Fibroblast of lung (primary cell): ENCODE data around the gene ZRSR2. TPM values are rescaled to one million over a fixed set of nuclear protein-coding genes. Genes with fewer than 3 reads are reported as not detected.

Source experiments
- DNase-seq, 2 donors: peaks; one replicate each; pipeline versions ENCODE4 v3.0.0 to v3.0.0-alpha.2; 2010; ENCODE audit warnings: low read depth in 2 of 2
- H2AFZ ChIP-seq: 2 replicates; pipeline ENCODE4 v1.5.1; 2012; ENCODE audit warnings: low read length, control low read depth, inconsistent platforms
- H3K27ac ChIP-seq: 2 replicates; pipeline ENCODE4 v1.5.1; 2011; ENCODE audit warnings: low read length, control low read depth; ENCODE audit not compliant: insufficient read depth
- H3K27me3 ChIP-seq: 2 replicates; pipeline ENCODE4 v1.5.1; 2011; ENCODE audit warnings: mild to moderate bottlenecking, low read length; ENCODE audit not compliant: control insufficient read depth, insufficient read depth
- H3K36me3 ChIP-seq: 2 replicates; pipeline ENCODE4 v1.5.1; 2011; ENCODE audit warnings: low read length; ENCODE audit not compliant: control insufficient read depth, insufficient read depth
- H3K4me1 ChIP-seq: 2 replicates; pipeline ENCODE4 v1.5.1; 2011; ENCODE audit warnings: low read length; ENCODE audit not compliant: control insufficient read depth, insufficient read depth; ENCODE audit errors: extremely low read depth
- H3K4me2 ChIP-seq: 2 replicates; pipeline ENCODE4 v1.5.1; 2011; ENCODE audit warnings: low read length, control low read depth; ENCODE audit not compliant: insufficient read depth; ENCODE audit errors: extremely low read depth
- H3K4me3 ChIP-seq, 4 experiments: fragments of 200-600 bp in 1 of 4; sonication (generic) in 1 of 4; replicated peaks in 1 of 4; 2 replicates each; pipeline ENCODE4 v1.5.1; 2011 to 2016; ENCODE audit warnings: low read length in 4 of 4, low read depth in 3 of 4, mild to moderate bottlenecking in 3 of 4, control low read depth in 2 of 4, inconsistent platforms in 1 of 4, mixed read lengths in 1 of 4; ENCODE audit not compliant: insufficient read depth in 1 of 4; ENCODE audit errors: control extremely low read depth in 1 of 4
- H3K79me2 ChIP-seq: 2 replicates; pipeline ENCODE4 v1.5.1; 2012; ENCODE audit warnings: mild to moderate bottlenecking, low read length, inconsistent platforms; ENCODE audit not compliant: control insufficient read depth, insufficient read depth
- H3K9ac ChIP-seq: 2 replicates; pipeline ENCODE4 v1.5.1; 2011; ENCODE audit warnings: mild to moderate bottlenecking, low read length, control low read depth; ENCODE audit not compliant: insufficient read depth
- H3K9me3 ChIP-seq: 2 replicates; pipeline ENCODE4 v1.5.1; 2012; ENCODE audit warnings: low read depth, low read length; ENCODE audit not compliant: control insufficient read depth, insufficient read depth
- H4K20me1 ChIP-seq: 2 replicates; pipeline ENCODE4 v1.5.1; 2011; ENCODE audit warnings: low read length; ENCODE audit not compliant: control insufficient read depth, insufficient read depth; ENCODE audit errors: extremely low read depth
- CTCF ChIP-seq, 2 donors: IDR thresholded peaks in 1 of 2; conservative IDR thresholded peaks in 1 of 2; 1 replicate in 1 of 2; 2 replicates in 1 of 2; pipeline ENCODE4 v1.5.1; 2011 to 2012; ENCODE audit warnings: low read length in 2 of 2, control low read depth in 1 of 2, inconsistent platforms in 1 of 2, low read depth in 1 of 2, mild to moderate bottlenecking in 1 of 2
- EZH2 ChIP-seq: IDR thresholded peaks from 2 replicates; pipeline ENCODE4 v1.5.1; 2012; ENCODE audit warnings: low read length, control low read depth, mild to moderate bottlenecking; ENCODE audit errors: missing control alignments
- polyA plus RNA-seq, 2 donors: library from polyadenylated mRNA; depleted of rRNA in 1 of 2; stranded (reverse) in 1 of 2; unstranded in 1 of 2; fragments of >200 nt; gene quantifications; 2 replicates each; pipeline ENCODE4 v1.2.1, GENCODE V29; 2011 to 2012; ENCODE audit warnings: missing spikeins in 1 of 2
- total RNA-seq: library from RNA; depleted of rRNA; stranded (reverse); fragments of >200 nt; gene quantifications from 2 replicates; pipeline ENCODE4 v1.2.1, GENCODE V29; 2014

The ZRSR2 gene
- total and polyA plus RNA-seq, 2 donors (not counting 1 experiment from before 2014, with no cell fraction given), result 6.6 to 8.1 TPM

- Histone ChIP-seq H3K9ac (no peak overlapping the region), H3K9me3 (no peaks in the 10 kb centered on the region), H3K4me2 (no peak overlapping the region), H3K79me2 (no peaks in the 10 kb centered on the region), H4K20me1 (no peaks in the 10 kb centered on the region), H3K27ac (no peak overlapping the region), H3K36me3 (no peaks in the 10 kb centered on the region), H3K4me3 (no peak overlapping the region), H3K27me3 (peaks cover 4% of the 10 kb centered on the region), H2AFZ (no peak overlapping the region), H3K4me1 (no peaks in the 10 kb centered on the region)
- no peak for DNase-seq
- TF ChIP-seq EZH2 (no peak), CTCF (conservative IDR thresholded peaks at IDR 0.05 in 1 of 2, IDR thresholded peaks at IDR 0.05 in 1 of 2; ENCODE audit: low read depth in 1 of 2, low read length in 2 of 2) (no peak)
Measured at GRCh38 chrX:15864023-15864422, 73.7 kb downstream of the ZRSR2 start.

- Histone ChIP-seq H3K36me3 (no peaks in the 10 kb centered on the region), H3K79me2 (no peaks in the 10 kb centered on the region), H3K27ac (no peak overlapping the region), H3K4me3 (no peak overlapping the region), H3K4me2 (no peak overlapping the region), H3K9me3 (no peaks in the 10 kb centered on the region), H2AFZ (no peak overlapping the region), H3K4me1 (no peaks in the 10 kb centered on the region), H3K9ac (no peak overlapping the region), H4K20me1 (no peaks in the 10 kb centered on the region), H3K27me3 (peaks cover 4% of the 10 kb centered on the region)
- TF ChIP-seq CTCF (conservative IDR thresholded peaks at IDR 0.05 in 1 of 2, IDR thresholded peaks at IDR 0.05 in 1 of 2; ENCODE audit: low read depth in 1 of 2, low read length in 2 of 2) (no peak), EZH2 (no peak)
- DNase-seq, result peak in 1 of 2 donors; percentile 21
Measured at GRCh38 chrX:15864629-15865028, 74.3 kb downstream of the ZRSR2 start.

- H3K4me2 ChIP-seq, result no peak overlapping the region
- no peaks in the 10 kb centered on the region for H3K79me2 ChIP-seq
- TF ChIP-seq CTCF (conservative IDR thresholded peaks at IDR 0.05 in 1 of 2, IDR thresholded peaks at IDR 0.05 in 1 of 2; ENCODE audit: low read depth in 1 of 2, low read length in 2 of 2) (no peak), EZH2 (no peak)
- H3K27me3 ChIP-seq, result peaks cover 2% of the 10 kb centered on the region
- no peak overlapping the region for H3K9ac ChIP-seq
- no peaks in the 10 kb centered on the region for H3K36me3 ChIP-seq
- H3K27ac ChIP-seq, result no peak overlapping the region
- H4K20me1 ChIP-seq, result no peaks in the 10 kb centered on the region
- H3K4me1 ChIP-seq, result no peaks in the 10 kb centered on the region
- H2AFZ ChIP-seq, result no peak overlapping the region
- no peak overlapping the region for H3K4me3 ChIP-seq
- DNase-seq, result no peak
- no peaks in the 10 kb centered on the region for H3K9me3 ChIP-seq
Measured at GRCh38 chrX:15866147-15866546, 75.9 kb downstream of the ZRSR2 start.
